Psoas muscle (tissue), 8 donors: ENCODE data around the gene F10. TPM values are rescaled to one million over a fixed set of nuclear protein-coding genes. Genes with fewer than 3 reads are reported as not detected.
"Not testable (repeated sequence)": the region's sequence is repeated elsewhere in the genome, so short reads cannot be mapped to it uniquely, and the experiment has no call there.

Experiments used
- ATAC-seq, 4 donors: fragments of 200-7000 bp; cut with Tn5 transposase; one replicate each; pipeline ENCODE4 v1.9.1; 2020; ENCODE audit warnings: moderate library complexity in 3 of 4, mild to moderate bottlenecking in 2 of 4
- DNase-seq, 2 donors: peaks; one replicate each; pipeline ENCODE4 v3.0.0-alpha.2; 2020
- H3K27ac ChIP-seq: fragments of 200-600 bp; one replicate; pipeline ENCODE4 v1.8.0; 2022
- H3K27me3 ChIP-seq, 3 donors: fragments of 200-600 bp in 1 of 3; one replicate each; pipeline versions ENCODE4 v1.6.1 to v1.8.0; 2013 to 2022; ENCODE audit warnings: low read length in 2 of 3, mild to moderate bottlenecking in 2 of 3, moderate library complexity in 1 of 3; ENCODE audit not compliant: insufficient read depth in 3 of 3
- H3K36me3 ChIP-seq, 2 donors: fragments of 200-600 bp in 1 of 2; one replicate each; pipeline versions ENCODE4 v1.6.1 to v1.8.0; 2013 to 2022; ENCODE audit warnings: low read depth in 1 of 2, mild to moderate bottlenecking in 1 of 2, moderate library complexity in 1 of 2; ENCODE audit not compliant: insufficient read depth in 1 of 2
- H3K4me1 ChIP-seq: fragments of 200-600 bp; one replicate; pipeline ENCODE4 v1.8.0; 2022
- H3K4me3 ChIP-seq: fragments of 200-600 bp; one replicate; pipeline ENCODE4 v1.8.0; 2022; ENCODE audit warnings: mild to moderate bottlenecking
- H3K9me3 ChIP-seq: fragments of 200-600 bp; one replicate; pipeline ENCODE4 v1.8.0; 2022
- WGBS, 3 donors: extraction: QIAGEN DNeasy Blood & Tissue Kit; methylation state at CpG; one replicate each; pipeline versions ENCODE4 v1.1.6 to v1.1.7; 2013; 5-methylcytosine and 5-hydroxymethylcytosine counted together
- intact Hi-C, 2 donors: fragments of 100-400 bp; cut with DNase I; formaldehyde crosslinking; loops; one replicate each; pipeline versions ENCODE4 v1.11.0 to v1.14.2; 2022
- polyA plus RNA-seq, 3 donors: library from polyadenylated mRNA; stranded (reverse); fragments of 200-250 nt; gene quantifications; one replicate each; pipeline ENCODE4 v1.2.3, GENCODE V29; 2013
- total RNA-seq, 4 donors: library from RNA; stranded (reverse); fragmentation: NEBNext Ultra II Directional in 2 of 4; extraction: Animal tissue kit (Norgen Biotek cat#: 25700) in 2 of 4; gene quantifications; one replicate each; pipeline versions ENCODE4 v1.2.1 to v1.2.4, GENCODE V29; 2021 to 2023
- TF ChIP-seq, protein P1 (sequence below): fragments of 200-600 bp; IDR thresholded peaks from one replicate; pipeline ENCODE4 v1.8.0; 2022; ENCODE audit warnings: antibody characterized with exemption
- donor health status: healthy with polysubstance abuse.
- donor health status: DM: no; HTN: no; CAD: no; lungs with moderate emphysema.
- donor health status: Bipolar disorder and iron deficiency.
- donor health status: healthy.
- donor health status: DM: yes; HTN: yes; CAD: no.
- donor health status: DM: no; HTN: no; CAD: no.
- donor health status: DM: no; HTN: no; CAD: no.
- donor health status: DM: yes; HTN: yes; CAD: no.

The F10 gene
- total and polyA plus RNA-seq, 7 donors, result 0.63 to 4.9 (median 1.5) TPM

- H3K27me3 ChIP-seq, result peaks cover 0 to 14% (median 2%) of the 10 kb centered on the region in 3 donors
- H3K9me3 ChIP-seq, result no peaks in the 10 kb centered on the region
- intact Hi-C loops, result no loop called here
- no peak overlapping the region for H3K27ac ChIP-seq
- TF ChIP-seq, protein P1, sequence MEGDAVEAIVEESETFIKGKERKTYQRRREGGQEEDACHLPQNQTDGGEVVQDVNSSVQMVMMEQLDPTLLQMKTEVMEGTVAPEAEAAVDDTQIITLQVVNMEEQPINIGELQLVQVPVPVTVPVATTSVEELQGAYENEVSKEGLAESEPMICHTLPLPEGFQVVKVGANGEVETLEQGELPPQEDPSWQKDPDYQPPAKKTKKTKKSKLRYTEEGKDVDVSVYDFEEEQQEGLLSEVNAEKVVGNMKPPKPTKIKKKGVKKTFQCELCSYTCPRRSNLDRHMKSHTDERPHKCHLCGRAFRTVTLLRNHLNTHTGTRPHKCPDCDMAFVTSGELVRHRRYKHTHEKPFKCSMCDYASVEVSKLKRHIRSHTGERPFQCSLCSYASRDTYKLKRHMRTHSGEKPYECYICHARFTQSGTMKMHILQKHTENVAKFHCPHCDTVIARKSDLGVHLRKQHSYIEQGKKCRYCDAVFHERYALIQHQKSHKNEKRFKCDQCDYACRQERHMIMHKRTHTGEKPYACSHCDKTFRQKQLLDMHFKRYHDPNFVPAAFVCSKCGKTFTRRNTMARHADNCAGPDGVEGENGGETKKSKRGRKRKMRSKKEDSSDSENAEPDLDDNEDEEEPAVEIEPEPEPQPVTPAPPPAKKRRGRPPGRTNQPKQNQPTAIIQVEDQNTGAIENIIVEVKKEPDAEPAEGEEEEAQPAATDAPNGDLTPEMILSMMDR, result no peak
- WGBS, 3 donors, result 74 to 84% (median 80%) methylated on average over 7 of the region's 7 CpGs
- no peak for ATAC-seq
- no peak for DNase-seq
- no peaks in the 10 kb centered on the region for H3K36me3 ChIP-seq
- H3K4me3 ChIP-seq, result no peak overlapping the region
- peaks cover 6% of the 10 kb centered on the region for H3K4me1 ChIP-seq
Measured at GRCh38 chr13:113097651-113098050, 24.9 kb upstream of the F10 start.

GRCh38 chr13:113098162-113098732 lies 24.4 kb upstream of the F10 start:
- Histone ChIP-seq H3K27ac (no peak overlapping the region), H3K4me3 (no peak overlapping the region), H3K9me3 (no peaks in the 10 kb centered on the region), H3K36me3 (no peaks in the 10 kb centered on the region), H3K4me1 (peaks cover 6% of the 10 kb centered on the region), H3K27me3 (peaks cover 0 to 14% (median 2%) of the 10 kb centered on the region in 3 donors)
- 20 to 32% (median 24%) methylated on average over 30 of the region's 30 CpGs for WGBS, 3 donors
- ATAC-seq (peak; percentile 17 to 85 (median 47)), DNase-seq (no peak)
- intact Hi-C loops, result no loop called here
- TF ChIP-seq, protein P1, result no peak

- Histone ChIP-seq H3K4me3 (no peak overlapping the region), H3K36me3 (no peaks in the 10 kb centered on the region), H3K9me3 (no peaks in the 10 kb centered on the region), H3K4me1 (peaks cover 6% of the 10 kb centered on the region), H3K27ac (no peak overlapping the region), H3K27me3 (peaks cover 0 to 20% (median 4%) of the 10 kb centered on the region in 3 donors)
- TF ChIP-seq, protein P1, result no peak
- 76 to 84% (median 79%) methylated on average over 11 of the region's 11 CpGs for WGBS, 3 donors
- DNase-seq, result no peak
- no peak for ATAC-seq
- intact Hi-C loops, result no loop called here
Measured at GRCh38 chr13:113099142-113099541, 23.5 kb upstream of the F10 start.

GRCh38 chr13:113102302-113102701 lies 20.3 kb upstream of the F10 start:
- ATAC-seq, H3K27ac ChIP-seq, H3K4me1 ChIP-seq, H3K9me3 ChIP-seq, H3K36me3 ChIP-seq, H3K4me3 ChIP-seq, intact Hi-C loops, DNase-seq: not testable (repeated sequence)
- 45 to 53% (median 45%) methylated on average over 9 to 10 of the region's 10 CpGs for WGBS, 3 donors
- peaks cover 0 to 16% (median 9%) of the 10 kb centered on the region in 3 donors for H3K27me3 ChIP-seq

DNA sequence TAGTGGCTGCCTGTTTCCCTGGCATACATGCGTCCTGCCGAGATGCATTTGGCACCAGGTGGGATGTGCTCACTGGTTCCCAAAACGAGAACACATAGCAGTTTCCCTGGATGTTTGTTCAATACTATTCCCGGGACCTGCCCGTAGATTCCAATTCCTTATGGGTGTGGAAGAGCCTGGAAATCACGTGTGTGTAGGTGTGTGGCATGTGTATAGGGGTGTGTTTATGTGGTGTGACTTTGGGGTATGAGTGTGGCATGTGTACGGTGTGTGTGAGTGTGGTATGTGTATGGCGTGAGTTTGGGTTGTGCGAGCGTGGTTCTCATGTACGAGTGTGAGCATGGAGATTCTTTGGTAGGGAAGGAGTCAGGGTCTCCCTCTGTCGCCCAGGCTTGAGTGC lies 19.9 kb upstream of the F10 start:
- Histone ChIP-seq H3K36me3 (no peaks in the 10 kb centered on the region), H3K4me3 (no peak overlapping the region), H3K9me3 (no peaks in the 10 kb centered on the region), H3K27me3 (peaks cover 0 to 15% (median 9%) of the 10 kb centered on the region in 3 donors), H3K27ac (no peak overlapping the region), H3K4me1 (peaks cover 6% of the 10 kb centered on the region)
- intact Hi-C loops, result no loop called here
- 70 to 75% (median 72%) methylated on average over 12 of the region's 12 CpGs for WGBS, 3 donors
- DNase-seq (no peak), ATAC-seq (no peak)
- TF ChIP-seq, protein P1, result no peak
